HepG2 (cell line): ENCODE results near the gene VGF. TPM values are rescaled to one million over a fixed set of nuclear protein-coding genes. Genes with fewer than 3 reads are reported as not detected.

ENCODE experiments used
- ATF7-NPFF ChIP-seq: sonication (generic); formaldehyde crosslinking; IDR thresholded peaks from 2 replicates; pipeline ENCODE4 v1.8.1; 2023; ENCODE audit warnings: mild to moderate bottlenecking, low read depth, missing genetic modification reagents, moderate library complexity
- CHCHD3 ChIP-seq: sonication (generic); formaldehyde crosslinking; IDR thresholded peaks from 2 replicates; pipeline ENCODE4 v1.8.0; 2022; ENCODE audit warnings: mild to moderate bottlenecking, missing genetic modification reagents, moderate library complexity
- HNRNPK ChIP-seq: fragments of 200-400 bp; formaldehyde crosslinking; IDR thresholded peaks from 2 replicates; pipeline ENCODE4 v1.6.1; 2018; ENCODE audit warnings: low read length, low read depth, moderate library complexity, mild to moderate bottlenecking; ENCODE audit not compliant: poor library complexity, severe bottlenecking
- STAT5B ChIP-seq: sonication (generic); formaldehyde crosslinking; IDR thresholded peaks from 2 replicates; pipeline ENCODE4 v1.4.0; 2020; ENCODE audit warnings: missing genetic modification reagents
- ZNF207 ChIP-seq: fragments of 450-650 bp; IDR thresholded peaks from 2 replicates; pipeline ENCODE4 v1.6.1; 2016; ENCODE audit warnings: antibody characterized with exemption, borderline replicate concordance
- ZNF337 ChIP-seq: sonication (generic); formaldehyde crosslinking; IDR thresholded peaks from 2 replicates; pipeline ENCODE4 v1.5.1; 2020; ENCODE audit warnings: missing genetic modification reagents, low read depth, mild to moderate bottlenecking, borderline replicate concordance
- ZSCAN25 ChIP-seq: sonication (generic); formaldehyde crosslinking; IDR thresholded peaks from 2 replicates; pipeline ENCODE4 v1.8.0; 2022; ENCODE audit warnings: mild to moderate bottlenecking, missing genetic modification reagents
- ZSCAN31 ChIP-seq: sonication (generic); formaldehyde crosslinking; IDR thresholded peaks from 2 replicates; pipeline ENCODE4 v1.5.0; 2020; ENCODE audit warnings: low read depth, mild to moderate bottlenecking, missing genetic modification reagents
- polyA plus RNA-seq, 8 experiments: library from polyadenylated mRNA; depleted of rRNA in 3 of 8; stranded (reverse) in 7 of 8; unstranded in 1 of 8; fragments of >200 nt; fragmentation: Illumina TruSeq in 4 of 8; extraction: Trizol in 4 of 8; gene quantifications; 2 replicates each; pipeline versions ENCODE4 v1.2.1 to v1.2.3, GENCODE V29; 2011 to 2016; ENCODE audit warnings: low read depth in 4 of 8, missing spikeins in 1 of 8, mixed read lengths in 1 of 8; ENCODE audit not compliant: insufficient read depth in 1 of 8
- total RNA-seq, 5 experiments: library from RNA; depleted of rRNA; stranded (reverse); fragments of >200 nt; fragmentation: Illumina TruSeq; extraction: Trizol; gene quantifications; 2 replicates each; pipeline ENCODE4 v1.2.3, GENCODE V29; 2016; ENCODE audit warnings: low read depth in 1 of 5
- TF ChIP-seq, protein P1 (sequence below): sonication (generic); formaldehyde crosslinking; IDR thresholded peaks from 2 replicates; pipeline ENCODE4 v1.8.1; 2023; ENCODE audit warnings: mild to moderate bottlenecking, inconsistent platforms, moderate library complexity, missing genetic modification reagents, borderline replicate concordance
- TF ChIP-seq, protein P2 (sequence below): sonication (generic); formaldehyde crosslinking; IDR thresholded peaks from 2 replicates; pipeline ENCODE4 v1.4.0; 2020; ENCODE audit warnings: missing genetic modification reagents
- TF ChIP-seq, protein P3 (sequence below): sonication (generic); formaldehyde crosslinking; IDR thresholded peaks from 2 replicates; pipeline ENCODE4 v1.4.0; 2020; ENCODE audit warnings: missing genetic modification reagents
- TF ChIP-seq, protein P4 (sequence below): sonication (generic); formaldehyde crosslinking; conservative IDR thresholded peaks from 2 replicates; pipeline ENCODE4 v1.5.0; 2020; ENCODE audit warnings: missing genetic modification reagents
- TF ChIP-seq, protein P5 (sequence below): sonication (generic); formaldehyde crosslinking; IDR thresholded peaks from 2 replicates; pipeline ENCODE4 v1.8.0; 2022; ENCODE audit warnings: mild to moderate bottlenecking, missing genetic modification reagents
- TF ChIP-seq, protein P6 (sequence below): IDR thresholded peaks from 2 replicates; pipeline ENCODE4 v1.6.1; 2016; ENCODE audit warnings: control low read depth
- TF ChIP-seq, protein P7 (sequence below): sonication (generic); formaldehyde crosslinking; IDR thresholded peaks from 2 replicates; pipeline ENCODE4 v1.5.0; 2020; ENCODE audit warnings: mild to moderate bottlenecking, low read depth, missing genetic modification reagents, borderline replicate concordance

VGF gene
- total and polyA plus RNA-seq, 2 of the 13 experiments (the other 11 are each of a cell fraction or from before 2014, with no cell fraction given): 0.12 to 0.46 TPM

DNA sequence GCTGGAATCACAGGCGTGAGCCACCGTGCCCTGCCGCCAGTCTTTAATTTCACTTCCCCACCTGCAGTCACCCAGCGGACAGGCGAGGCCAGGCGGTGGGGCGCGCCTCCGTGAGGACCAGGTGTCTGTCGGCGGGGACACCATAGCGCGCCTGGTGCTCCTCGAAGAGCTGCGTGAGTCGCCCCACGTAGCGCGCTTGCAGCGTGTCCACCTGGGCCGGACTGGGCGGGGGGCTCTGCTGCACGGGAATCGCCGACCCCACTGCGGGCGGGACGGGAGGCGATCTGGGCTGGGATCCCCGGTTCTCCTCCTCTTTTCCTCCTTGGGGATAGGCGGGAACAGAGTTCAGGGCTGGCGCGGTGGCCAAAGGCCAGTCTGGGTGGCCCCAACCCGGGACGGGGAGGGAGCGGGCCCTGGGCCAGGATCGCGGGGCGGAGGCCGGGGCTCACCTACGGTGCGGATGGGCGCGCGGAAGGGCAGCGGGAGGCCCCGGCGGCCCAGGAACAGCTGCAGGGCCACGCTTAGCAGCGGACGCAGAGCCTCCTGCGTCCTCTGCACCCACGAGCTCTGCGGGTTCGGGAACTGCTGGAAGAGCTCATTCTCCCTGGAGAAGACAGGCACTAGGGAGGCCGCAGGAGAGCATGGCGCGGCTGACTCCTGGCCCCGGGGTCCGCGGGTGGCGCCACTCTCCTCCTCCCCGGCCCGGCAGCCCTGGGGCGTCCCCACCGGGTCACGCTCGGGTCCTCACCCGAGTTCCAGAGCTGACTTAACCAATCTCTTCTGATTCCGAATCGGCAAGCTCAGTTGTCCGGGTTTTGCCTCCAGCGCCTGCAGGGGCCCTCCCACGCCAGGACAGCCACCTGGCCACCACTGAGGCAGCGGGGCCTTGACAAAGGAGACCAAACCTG lies 36.6 kb upstream of the VGF start (continued):
- TF ChIP-seq, protein P1, sequence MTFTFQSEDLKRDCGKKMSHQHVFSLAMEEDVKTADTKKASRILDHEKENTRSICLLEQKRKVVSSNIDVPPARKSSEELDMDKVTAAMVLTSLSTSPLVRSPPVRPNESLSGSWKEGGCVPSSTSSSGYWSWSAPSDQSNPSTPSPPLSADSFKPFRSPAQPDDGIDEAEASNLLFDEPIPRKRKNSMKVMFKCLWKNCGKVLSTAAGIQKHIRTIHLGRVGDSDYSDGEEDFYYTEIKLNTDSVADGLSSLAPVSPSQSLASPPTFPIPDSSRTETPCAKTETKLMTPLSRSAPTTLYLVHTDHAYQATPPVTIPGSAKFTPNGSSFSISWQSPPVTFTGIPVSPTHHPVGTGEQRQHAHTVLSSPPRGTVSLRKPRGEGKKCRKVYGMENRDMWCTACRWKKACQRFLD: no peak
- TF ChIP-seq ZSCAN31 (no peak), HNRNPK (no peak), ATF7-NPFF (peak; percentile 60), ZNF207 (no peak), CHCHD3 (CRISPR knock-in tag) (peak; percentile 77; the same call in 1 of the 2 replicates), ZSCAN25 (CRISPR knock-in tag) (0 out of 2 replicates have a peak, but pooled peaks have one; percentile 24), ZNF337 (CRISPR knock-in tag) (no peak), STAT5B (no peak)
- TF ChIP-seq, protein P2, sequence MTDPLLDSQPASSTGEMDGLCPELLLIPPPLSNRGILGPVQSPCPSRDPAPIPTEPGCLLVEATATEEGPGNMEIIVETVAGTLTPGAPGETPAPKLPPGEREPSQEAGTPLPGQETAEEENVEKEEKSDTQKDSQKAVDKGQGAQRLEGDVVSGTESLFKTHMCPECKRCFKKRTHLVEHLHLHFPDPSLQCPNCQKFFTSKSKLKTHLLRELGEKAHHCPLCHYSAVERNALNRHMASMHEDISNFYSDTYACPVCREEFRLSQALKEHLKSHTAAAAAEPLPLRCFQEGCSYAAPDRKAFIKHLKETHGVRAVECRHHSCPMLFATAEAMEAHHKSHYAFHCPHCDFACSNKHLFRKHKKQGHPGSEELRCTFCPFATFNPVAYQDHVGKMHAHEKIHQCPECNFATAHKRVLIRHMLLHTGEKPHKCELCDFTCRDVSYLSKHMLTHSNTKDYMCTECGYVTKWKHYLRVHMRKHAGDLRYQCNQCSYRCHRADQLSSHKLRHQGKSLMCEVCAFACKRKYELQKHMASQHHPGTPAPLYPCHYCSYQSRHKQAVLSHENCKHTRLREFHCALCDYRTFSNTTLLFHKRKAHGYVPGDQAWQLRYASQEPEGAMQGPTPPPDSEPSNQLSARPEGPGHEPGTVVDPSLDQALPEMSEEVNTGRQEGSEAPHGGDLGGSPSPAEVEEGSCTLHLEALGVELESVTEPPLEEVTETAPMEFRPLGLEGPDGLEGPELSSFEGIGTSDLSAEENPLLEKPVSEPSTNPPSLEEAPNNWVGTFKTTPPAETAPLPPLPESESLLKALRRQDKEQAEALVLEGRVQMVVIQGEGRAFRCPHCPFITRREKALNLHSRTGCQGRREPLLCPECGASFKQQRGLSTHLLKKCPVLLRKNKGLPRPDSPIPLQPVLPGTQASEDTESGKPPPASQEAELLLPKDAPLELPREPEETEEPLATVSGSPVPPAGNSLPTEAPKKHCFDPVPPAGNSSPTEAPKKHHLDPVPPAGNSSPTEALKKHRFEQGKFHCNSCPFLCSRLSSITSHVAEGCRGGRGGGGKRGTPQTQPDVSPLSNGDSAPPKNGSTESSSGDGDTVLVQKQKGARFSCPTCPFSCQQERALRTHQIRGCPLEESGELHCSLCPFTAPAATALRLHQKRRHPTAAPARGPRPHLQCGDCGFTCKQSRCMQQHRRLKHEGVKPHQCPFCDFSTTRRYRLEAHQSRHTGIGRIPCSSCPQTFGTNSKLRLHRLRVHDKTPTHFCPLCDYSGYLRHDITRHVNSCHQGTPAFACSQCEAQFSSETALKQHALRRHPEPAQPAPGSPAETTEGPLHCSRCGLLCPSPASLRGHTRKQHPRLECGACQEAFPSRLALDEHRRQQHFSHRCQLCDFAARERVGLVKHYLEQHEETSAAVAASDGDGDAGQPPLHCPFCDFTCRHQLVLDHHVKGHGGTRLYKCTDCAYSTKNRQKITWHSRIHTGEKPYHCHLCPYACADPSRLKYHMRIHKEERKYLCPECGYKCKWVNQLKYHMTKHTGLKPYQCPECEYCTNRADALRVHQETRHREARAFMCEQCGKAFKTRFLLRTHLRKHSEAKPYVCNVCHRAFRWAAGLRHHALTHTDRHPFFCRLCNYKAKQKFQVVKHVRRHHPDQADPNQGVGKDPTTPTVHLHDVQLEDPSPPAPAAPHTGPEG (CRISPR knock-in tag): peak; percentile 50
- TF ChIP-seq, protein P3, sequence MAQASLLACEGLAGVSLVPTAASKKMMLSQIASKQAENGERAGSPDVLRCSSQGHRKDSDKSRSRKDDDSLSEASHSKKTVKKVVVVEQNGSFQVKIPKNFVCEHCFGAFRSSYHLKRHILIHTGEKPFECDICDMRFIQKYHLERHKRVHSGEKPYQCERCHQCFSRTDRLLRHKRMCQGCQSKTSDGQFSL: 0 out of 2 replicates have a peak, but pooled peaks have one; percentile 35
- TF ChIP-seq, protein P4, sequence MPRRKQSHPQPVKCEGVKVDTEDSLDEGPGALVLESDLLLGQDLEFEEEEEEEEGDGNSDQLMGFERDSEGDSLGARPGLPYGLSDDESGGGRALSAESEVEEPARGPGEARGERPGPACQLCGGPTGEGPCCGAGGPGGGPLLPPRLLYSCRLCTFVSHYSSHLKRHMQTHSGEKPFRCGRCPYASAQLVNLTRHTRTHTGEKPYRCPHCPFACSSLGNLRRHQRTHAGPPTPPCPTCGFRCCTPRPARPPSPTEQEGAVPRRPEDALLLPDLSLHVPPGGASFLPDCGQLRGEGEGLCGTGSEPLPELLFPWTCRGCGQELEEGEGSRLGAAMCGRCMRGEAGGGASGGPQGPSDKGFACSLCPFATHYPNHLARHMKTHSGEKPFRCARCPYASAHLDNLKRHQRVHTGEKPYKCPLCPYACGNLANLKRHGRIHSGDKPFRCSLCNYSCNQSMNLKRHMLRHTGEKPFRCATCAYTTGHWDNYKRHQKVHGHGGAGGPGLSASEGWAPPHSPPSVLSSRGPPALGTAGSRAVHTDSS (CRISPR knock-in tag): no peak
- TF ChIP-seq, protein P5, sequence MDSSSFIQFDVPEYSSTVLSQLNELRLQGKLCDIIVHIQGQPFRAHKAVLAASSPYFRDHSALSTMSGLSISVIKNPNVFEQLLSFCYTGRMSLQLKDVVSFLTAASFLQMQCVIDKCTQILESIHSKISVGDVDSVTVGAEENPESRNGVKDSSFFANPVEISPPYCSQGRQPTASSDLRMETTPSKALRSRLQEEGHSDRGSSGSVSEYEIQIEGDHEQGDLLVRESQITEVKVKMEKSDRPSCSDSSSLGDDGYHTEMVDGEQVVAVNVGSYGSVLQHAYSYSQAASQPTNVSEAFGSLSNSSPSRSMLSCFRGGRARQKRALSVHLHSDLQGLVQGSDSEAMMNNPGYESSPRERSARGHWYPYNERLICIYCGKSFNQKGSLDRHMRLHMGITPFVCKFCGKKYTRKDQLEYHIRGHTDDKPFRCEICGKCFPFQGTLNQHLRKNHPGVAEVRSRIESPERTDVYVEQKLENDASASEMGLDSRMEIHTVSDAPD: 0 out of 2 replicates have a peak, but pooled peaks have one; percentile 46
- TF ChIP-seq, protein P6, sequence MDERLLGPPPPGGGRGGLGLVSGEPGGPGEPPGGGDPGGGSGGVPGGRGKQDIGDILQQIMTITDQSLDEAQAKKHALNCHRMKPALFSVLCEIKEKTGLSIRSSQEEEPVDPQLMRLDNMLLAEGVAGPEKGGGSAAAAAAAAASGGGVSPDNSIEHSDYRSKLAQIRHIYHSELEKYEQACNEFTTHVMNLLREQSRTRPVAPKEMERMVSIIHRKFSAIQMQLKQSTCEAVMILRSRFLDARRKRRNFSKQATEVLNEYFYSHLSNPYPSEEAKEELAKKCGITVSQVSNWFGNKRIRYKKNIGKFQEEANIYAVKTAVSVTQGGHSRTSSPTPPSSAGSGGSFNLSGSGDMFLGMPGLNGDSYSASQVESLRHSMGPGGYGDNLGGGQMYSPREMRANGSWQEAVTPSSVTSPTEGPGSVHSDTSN (CRISPR knock-in tag): no peak
- TF ChIP-seq, protein P7, sequence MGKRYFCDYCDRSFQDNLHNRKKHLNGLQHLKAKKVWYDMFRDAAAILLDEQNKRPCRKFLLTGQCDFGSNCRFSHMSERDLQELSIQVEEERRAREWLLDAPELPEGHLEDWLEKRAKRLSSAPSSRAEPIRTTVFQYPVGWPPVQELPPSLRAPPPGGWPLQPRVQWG (CRISPR knock-in tag): no peak
